DOHH2 (cell line): ENCODE measurements around the gene MDH1B.

Experiments
- EZH2phosphoT487 ChIP-seq: fragments of 200-600 bp; sonication (generic); IDR thresholded peaks from 2 replicates; pipeline ENCODE4 v1.6.1; 2017; ENCODE audit warnings: borderline replicate concordance, mild to moderate bottlenecking, antibody characterized with exemption, low read length, moderate library complexity, mixed read lengths
- TF ChIP-seq, protein P1 (sequence below): fragments of 200-600 bp; sonication (generic); IDR thresholded peaks from one replicate; pipeline ENCODE4 v1.5.1; 2014; ENCODE audit warnings: antibody characterized with exemption, mild to moderate bottlenecking, low read depth, low read length; ENCODE audit not compliant: poor library complexity, severe bottlenecking

DNA sequence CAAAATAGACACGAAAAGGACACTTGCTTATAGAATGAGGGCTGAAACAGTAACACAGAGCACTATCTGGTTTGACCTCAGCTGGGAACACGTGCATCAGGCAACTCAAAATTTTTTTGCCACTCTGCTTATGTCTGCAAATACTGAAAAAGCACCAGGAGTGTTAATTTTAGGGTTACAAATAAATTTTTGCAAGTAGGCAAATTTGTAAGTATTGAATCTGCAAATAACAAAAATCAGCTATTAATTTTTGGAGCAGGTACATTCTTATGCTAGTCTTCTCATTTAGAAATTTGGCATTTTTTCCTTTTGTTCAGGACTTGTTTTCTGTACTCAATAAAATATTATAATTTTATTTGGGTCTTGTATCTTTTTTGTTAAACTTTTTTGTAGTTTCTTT lies 76.7 kb downstream of the MDH1B start:
- TF ChIP-seq EZH2phosphoT487: no peak
- TF ChIP-seq, protein P1, sequence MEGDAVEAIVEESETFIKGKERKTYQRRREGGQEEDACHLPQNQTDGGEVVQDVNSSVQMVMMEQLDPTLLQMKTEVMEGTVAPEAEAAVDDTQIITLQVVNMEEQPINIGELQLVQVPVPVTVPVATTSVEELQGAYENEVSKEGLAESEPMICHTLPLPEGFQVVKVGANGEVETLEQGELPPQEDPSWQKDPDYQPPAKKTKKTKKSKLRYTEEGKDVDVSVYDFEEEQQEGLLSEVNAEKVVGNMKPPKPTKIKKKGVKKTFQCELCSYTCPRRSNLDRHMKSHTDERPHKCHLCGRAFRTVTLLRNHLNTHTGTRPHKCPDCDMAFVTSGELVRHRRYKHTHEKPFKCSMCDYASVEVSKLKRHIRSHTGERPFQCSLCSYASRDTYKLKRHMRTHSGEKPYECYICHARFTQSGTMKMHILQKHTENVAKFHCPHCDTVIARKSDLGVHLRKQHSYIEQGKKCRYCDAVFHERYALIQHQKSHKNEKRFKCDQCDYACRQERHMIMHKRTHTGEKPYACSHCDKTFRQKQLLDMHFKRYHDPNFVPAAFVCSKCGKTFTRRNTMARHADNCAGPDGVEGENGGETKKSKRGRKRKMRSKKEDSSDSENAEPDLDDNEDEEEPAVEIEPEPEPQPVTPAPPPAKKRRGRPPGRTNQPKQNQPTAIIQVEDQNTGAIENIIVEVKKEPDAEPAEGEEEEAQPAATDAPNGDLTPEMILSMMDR: no peak
